H1 (cell line): Measurements from ENCODE around the gene TOMM34. TPM values are rescaled to one million over a fixed set of nuclear protein-coding genes. Genes with fewer than 3 reads are reported as not detected.

Experiments
- ATF3 ChIP-seq: IDR thresholded peaks from 2 replicates; pipeline ENCODE4 v1.6.1; 2011; ENCODE audit warnings: low read depth, mild to moderate bottlenecking, low read length; ENCODE audit not compliant: insufficient read depth
- BCL11A ChIP-seq, 2 experiments: IDR thresholded peaks; one replicate each; pipeline ENCODE4 v1.6.1; 2011; ENCODE audit warnings: low read depth in 2 of 2, low read length in 2 of 2, mild to moderate bottlenecking in 2 of 2
- CEBPB ChIP-seq: IDR thresholded peaks from 2 replicates; pipeline ENCODE4 v1.6.1; 2012; ENCODE audit warnings: low read depth, low read length
- CTCF ChIP-seq, 3 experiments: IDR thresholded peaks; 1 replicate in 2 of 3; 2 replicates in 1 of 3; pipeline versions ENCODE4 v1.5.1 to v1.6.1; 2011; ENCODE audit warnings: low read length in 3 of 3, mild to moderate bottlenecking in 3 of 3, inconsistent platforms in 2 of 3, low read depth in 1 of 3, moderate library complexity in 1 of 3; ENCODE audit not compliant: insufficient read depth in 1 of 3; ENCODE audit errors: control extremely low read depth in 1 of 3
- E2F6 ChIP-seq: IDR thresholded peaks from 2 replicates; pipeline ENCODE4 v1.6.1; 2012; ENCODE audit warnings: inconsistent platforms
- GABPA ChIP-seq: IDR thresholded peaks from 2 replicates; pipeline ENCODE4 v1.6.1; 2011; ENCODE audit warnings: mild to moderate bottlenecking, low read length, moderate library complexity, borderline replicate concordance; ENCODE audit not compliant: insufficient read depth
- HDAC2 ChIP-seq, 2 experiments: fragments of 300-600 bp in 1 of 2; sonication (generic) in 1 of 2; IDR thresholded peaks; 2 replicates each; pipeline ENCODE4 v1.6.1; 2011 to 2012; ENCODE audit warnings: low read depth in 2 of 2, low read length in 2 of 2, mild to moderate bottlenecking in 2 of 2, moderate library complexity in 2 of 2, borderline replicate concordance in 1 of 2, inconsistent platforms in 1 of 2
- KDM4A ChIP-seq: IDR thresholded peaks from one replicate; pipeline ENCODE4 v1.7.1; 2012; ENCODE audit warnings: low read depth, mild to moderate bottlenecking, moderate library complexity, low read length, inconsistent platforms; ENCODE audit not compliant: severe bottlenecking
- NANOG ChIP-seq: IDR thresholded peaks from 2 replicates; pipeline ENCODE4 v1.6.1; 2011; ENCODE audit warnings: low read length, low read depth, mild to moderate bottlenecking, inconsistent platforms; ENCODE audit not compliant: insufficient read depth, poor library complexity, severe bottlenecking
- POLR2A ChIP-seq, 2 experiments: IDR thresholded peaks; 1 replicate in 1 of 2; 2 replicates in 1 of 2; pipeline ENCODE4 v1.6.1; 2011; ENCODE audit warnings: low read depth in 2 of 2, low read length in 2 of 2, mild to moderate bottlenecking in 2 of 2; ENCODE audit errors: control extremely low read depth in 1 of 2
- POLR2AphosphoS5 ChIP-seq: IDR thresholded peaks from 2 replicates; pipeline ENCODE4 v1.6.1; 2011; ENCODE audit warnings: low read depth, low read length
- RBBP5 ChIP-seq: IDR thresholded peaks from 2 replicates; pipeline ENCODE4 v1.7.1; 2012; ENCODE audit warnings: low read depth, mild to moderate bottlenecking, inconsistent platforms, low read length, moderate library complexity, borderline replicate concordance
- RNF2 ChIP-seq: fragments of 200-900, 300-1000 bp; sonication (generic); IDR thresholded peaks from 2 replicates; pipeline ENCODE4 v1.7.1; 2016; ENCODE audit warnings: borderline replicate concordance, low read depth, mild to moderate bottlenecking, antibody characterized with exemption, low read length; ENCODE audit not compliant: poor library complexity, severe bottlenecking; ENCODE audit errors: missing control alignments
- SAP30 ChIP-seq: fragments of 300-600 bp; sonication (generic); IDR thresholded peaks from 2 replicates; pipeline ENCODE4 v1.7.1; 2012; ENCODE audit warnings: low read length, moderate library complexity, mild to moderate bottlenecking, inconsistent platforms; ENCODE audit not compliant: insufficient read depth, insufficient replicate concordance
- SP1 ChIP-seq: IDR thresholded peaks from 2 replicates; pipeline ENCODE4 v1.6.1; 2011; ENCODE audit warnings: low read depth, low read length
- TAF1 ChIP-seq: IDR thresholded peaks from 2 replicates; pipeline ENCODE4 v1.6.1; 2011; ENCODE audit warnings: mild to moderate bottlenecking, low read depth, low read length
- YY1 ChIP-seq: IDR thresholded peaks from 2 replicates; pipeline ENCODE4 v1.6.1; 2011; ENCODE audit warnings: low read depth, mild to moderate bottlenecking, low read length
- polyA plus RNA-seq, 7 experiments: library from polyadenylated mRNA; depleted of rRNA in 3 of 7; stranded (reverse) in 5 of 7; unstranded in 2 of 7; fragments of >200 nt in 5 of 7; fragments of 200-250 nt in 2 of 7; gene quantifications; 1 replicate in 5 of 7; 2 replicates in 1 of 7; 4 replicates in 1 of 7; pipeline versions ENCODE4 v1.2.1 to v1.2.3, GENCODE V29; 2011 to 2013; ENCODE audit warnings: missing spikeins in 2 of 7, mixed read lengths in 2 of 7
- total RNA-seq: library from RNA; stranded (reverse); fragmentation: NEBNext Ultra II Directional; extraction: Animal tissue kit (Norgen Biotek cat#: 25700); gene quantifications from 2 replicates; pipeline ENCODE4 v1.2.1, GENCODE V29; 2021

Gene TOMM34
- total and polyA plus RNA-seq, 2 of the 8 experiments (the other 6 are each of a cell fraction or from before 2014, with no cell fraction given), result 32.1 to 35.1 TPM

GRCh38 chr20:44966030-44966961 lies 6.1 kb upstream of the TOMM34 start, which contains the start of gene STK4 (continued):
- no peak for TF ChIP-seq RNF2
- peak in 1 of 2 experiments; percentile 52; a peak in 1 of 4 replicates for TF ChIP-seq HDAC2 (IDR thresholded peaks at IDR 0.05; ENCODE audit: borderline replicate concordance in 1 of 2, low read depth in 2 of 2, low read length in 2 of 2)
- TF ChIP-seq ATF3, result peak; percentile 65; the same call in 1 of the 2 replicates
- TF ChIP-seq POLR2A (IDR thresholded peaks at IDR 0.05; ENCODE audit: control extremely low read depth in 1 of 2, low read depth in 2 of 2, low read length in 2 of 2), result peak in 1 of 2 experiments; percentile 50; a peak in 2 of 3 replicates
- TF ChIP-seq CEBPB, result no peak
- 0 out of 2 replicates have a peak, but pooled peaks have one; percentile 50 for TF ChIP-seq YY1
- TF ChIP-seq SAP30, result peak; percentile 34
- TF ChIP-seq RBBP5, result peak; percentile 78
- peak; percentile 82 for TF ChIP-seq E2F6
- peak; percentile 99 for TF ChIP-seq KDM4A
- peak; percentile 37 to 58 (median 44) for TF ChIP-seq CTCF (IDR thresholded peaks at IDR 0.05; ENCODE audit: control extremely low read depth in 1 of 3, insufficient read depth in 1 of 3, low read depth in 1 of 3, low read length in 3 of 3)
- TF ChIP-seq TAF1, result peak; percentile 71; the same call in 1 of the 2 replicates
- peak; percentile 18; the same call in 1 of the 2 replicates for TF ChIP-seq SP1
- no peak for TF ChIP-seq NANOG
- TF ChIP-seq POLR2AphosphoS5, result peak; percentile 45; the same call in 1 of the 2 replicates
- TF ChIP-seq GABPA, result peak; percentile 88
- TF ChIP-seq BCL11A (IDR thresholded peaks at IDR 0.05; ENCODE audit: low read depth in 2 of 2, low read length in 2 of 2), result no peak
